ENCODE data around the gene NFIX. TPM values are rescaled to one million over a fixed set of nuclear protein-coding genes. Genes with fewer than 3 reads are reported as not detected.

NFIX gene
- total and polyA plus RNA-seq, 2 of the 13 experiments (the other 11 are each of a cell fraction or from before 2014, with no cell fraction given), result 3.4 to 5.4 TPM

DNA sequence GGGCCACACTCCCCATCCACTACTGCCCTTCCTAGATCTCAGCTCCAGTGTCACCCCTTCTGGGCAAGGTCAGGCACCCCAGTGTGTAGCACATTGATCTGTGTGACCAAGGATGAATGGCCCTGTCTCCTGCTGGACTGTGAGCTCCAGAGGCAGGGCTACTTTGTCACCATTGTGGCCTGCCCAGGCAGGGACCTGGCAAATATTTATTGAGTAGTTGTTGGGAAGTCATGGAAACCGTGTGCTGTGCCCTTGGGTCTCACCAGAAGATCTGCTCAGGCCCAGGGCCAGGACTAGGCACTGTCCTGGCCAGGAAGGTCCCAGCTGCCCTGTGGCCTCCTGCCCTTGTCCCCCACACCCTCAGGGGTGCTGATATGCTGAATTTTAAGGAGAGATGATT, 133.3 kb downstream of the NFIX start (continued):
- no peak for TF ChIP-seq NFKBIZ (CRISPR knock-in tag; IDR thresholded peaks at IDR 0.05)
- TF ChIP-seq CENPT (CRISPR knock-in tag; IDR thresholded peaks at IDR 0.05; ENCODE audit: low read depth), result no peak
- TF ChIP-seq ATF7 (IDR thresholded peaks at IDR 0.05), result no peak
- no peak for TF ChIP-seq ATF7 (CRISPR knock-in tag; IDR thresholded peaks at IDR 0.05)
- TF ChIP-seq, protein P1, sequence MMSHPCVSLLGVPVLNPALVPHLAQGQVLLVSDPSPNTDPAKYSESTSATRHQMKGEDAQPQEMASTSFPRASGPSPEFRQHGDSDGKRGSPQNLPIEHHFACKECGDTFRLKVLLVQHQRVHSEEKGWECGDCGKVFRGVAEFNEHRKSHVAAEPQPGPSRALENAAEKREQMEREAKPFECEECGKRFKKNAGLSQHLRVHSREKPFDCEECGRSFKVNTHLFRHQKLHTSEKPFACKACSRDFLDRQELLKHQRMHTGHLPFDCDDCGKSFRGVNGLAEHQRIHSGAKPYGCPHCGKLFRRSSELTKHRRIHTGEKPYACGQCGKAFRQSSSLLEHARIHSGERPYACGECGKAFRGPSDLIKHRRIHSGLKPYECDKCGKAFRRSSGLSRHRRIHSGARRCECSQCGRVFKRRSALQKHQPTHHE (CRISPR knock-in tag; IDR thresholded peaks at IDR 0.05; ENCODE audit: borderline replicate concordance), result no peak
- TF ChIP-seq, protein P2, sequence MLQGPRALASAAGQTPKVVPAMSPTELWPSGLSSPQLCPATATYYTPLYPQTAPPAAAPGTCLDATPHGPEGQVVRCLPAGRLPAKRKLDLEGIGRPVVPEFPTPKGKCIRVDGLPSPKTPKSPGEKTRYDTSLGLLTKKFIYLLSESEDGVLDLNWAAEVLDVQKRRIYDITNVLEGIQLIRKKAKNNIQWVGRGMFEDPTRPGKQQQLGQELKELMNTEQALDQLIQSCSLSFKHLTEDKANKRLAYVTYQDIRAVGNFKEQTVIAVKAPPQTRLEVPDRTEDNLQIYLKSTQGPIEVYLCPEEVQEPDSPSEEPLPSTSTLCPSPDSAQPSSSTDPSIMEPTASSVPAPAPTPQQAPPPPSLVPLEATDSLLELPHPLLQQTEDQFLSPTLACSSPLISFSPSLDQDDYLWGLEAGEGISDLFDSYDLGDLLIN (CRISPR knock-in tag; IDR thresholded peaks at IDR 0.05; ENCODE audit: borderline replicate concordance), result no peak
- TF ChIP-seq NR2C2 (CRISPR knock-in tag; IDR thresholded peaks at IDR 0.05; ENCODE audit: borderline replicate concordance), result no peak
- TF ChIP-seq ARNT2 (CRISPR knock-in tag; IDR thresholded peaks at IDR 0.05; ENCODE audit: low read depth), result no peak
- TF ChIP-seq ZBTB10 (CRISPR knock-in tag; IDR thresholded peaks at IDR 0.05; ENCODE audit: borderline replicate concordance), result peak; percentile 99
- no peak for TF ChIP-seq ZEB1 (IDR thresholded peaks at IDR 0.05; ENCODE audit: insufficient replicate concordance, low read depth)
- no peak for TF ChIP-seq ISX (CRISPR knock-in tag; conservative IDR thresholded peaks at IDR 0.05)
- TF ChIP-seq GTF3A (CRISPR knock-in tag; conservative IDR thresholded peaks at IDR 0.05), result no peak
- TF ChIP-seq DNMT1 (CRISPR knock-in tag; IDR thresholded peaks at IDR 0.05), result no peak
- TF ChIP-seq ZNF800 (CRISPR knock-in tag; IDR thresholded peaks at IDR 0.05), result no peak
- TF ChIP-seq ZNF782 (CRISPR knock-in tag; IDR thresholded peaks at IDR 0.05; ENCODE audit: borderline replicate concordance), result no peak
- no peak for TF ChIP-seq ZNF775 (CRISPR knock-in tag; IDR thresholded peaks at IDR 0.05; ENCODE audit: borderline replicate concordance)
- TF ChIP-seq ETS1 (CRISPR knock-in tag; IDR thresholded peaks at IDR 0.05), result no peak
- no peak for TF ChIP-seq NFRKB (IDR thresholded peaks at IDR 0.05)
- TF ChIP-seq ZNF382 (CRISPR knock-in tag; IDR thresholded peaks at IDR 0.05; ENCODE audit: borderline replicate concordance), result no peak
- TF ChIP-seq ZNF792 (CRISPR knock-in tag; IDR thresholded peaks at IDR 0.05), result no peak; the same call in 1 of the 2 replicates
- TF ChIP-seq STAT5B (CRISPR knock-in tag; IDR thresholded peaks at IDR 0.05), result no peak
- 0 out of 2 replicates have a peak, but pooled peaks have one; percentile 11 for TF ChIP-seq KMT2A (CRISPR knock-in tag; IDR thresholded peaks at IDR 0.05)
- TF ChIP-seq SP1 (IDR thresholded peaks at IDR 0.05), result no peak
- TF ChIP-seq SP1 (CRISPR knock-in tag; IDR thresholded peaks at IDR 0.05), result no peak
